GM12891 (cell line): ENCODE results near the gene DNM3.

Experiments
- DNase-seq: peaks from one replicate; pipeline ENCODE4 v3.0.0; 2011; ENCODE audit warnings: low spot score; ENCODE audit not compliant: insufficient read length
- FAIRE-seq: peaks from 2 replicates; lab custom pipeline; 2011; peaks lifted over from hg19 to GRCh38; lab: Jason Lieb, UNC
- PAX5 ChIP-seq: IDR thresholded peaks from 2 replicates; pipeline ENCODE4 v1.6.1; 2011; ENCODE audit warnings: low read length, moderate library complexity, mild to moderate bottlenecking; ENCODE audit not compliant: insufficient read depth, severe bottlenecking
- POLR2A ChIP-seq: IDR thresholded peaks from 2 replicates; pipeline ENCODE4 v1.6.1; 2011; ENCODE audit warnings: low read depth, low read length, control low read depth
- POLR2AphosphoS5 ChIP-seq: IDR thresholded peaks from 2 replicates; pipeline ENCODE4 v1.6.1; 2011; ENCODE audit warnings: low read depth, low read length, control low read depth
- POU2F2 ChIP-seq: IDR thresholded peaks from 2 replicates; pipeline ENCODE4 v1.6.1; 2011; ENCODE audit warnings: low read depth, mild to moderate bottlenecking, control low read depth, low read length, moderate library complexity
- SPI1 ChIP-seq: IDR thresholded peaks from 2 replicates; pipeline ENCODE4 v1.6.1; 2011; ENCODE audit warnings: low read depth, low read length, control low read depth
- TAF1 ChIP-seq: IDR thresholded peaks from 2 replicates; pipeline ENCODE4 v1.6.1; 2011; ENCODE audit warnings: low read depth, low read length, control low read depth

Gene DNM3

GRCh38 chr1:171845998-171846397, 4.7 kb downstream of the DNM3 start:
- no peak for FAIRE-seq
- no peak for TF ChIP-seq TAF1
- TF ChIP-seq POLR2AphosphoS5: no peak
- TF ChIP-seq SPI1: no peak
- TF ChIP-seq PAX5: no peak
- TF ChIP-seq POU2F2: no peak
- no peak for TF ChIP-seq POLR2A
- DNase-seq: no peak

DNA sequence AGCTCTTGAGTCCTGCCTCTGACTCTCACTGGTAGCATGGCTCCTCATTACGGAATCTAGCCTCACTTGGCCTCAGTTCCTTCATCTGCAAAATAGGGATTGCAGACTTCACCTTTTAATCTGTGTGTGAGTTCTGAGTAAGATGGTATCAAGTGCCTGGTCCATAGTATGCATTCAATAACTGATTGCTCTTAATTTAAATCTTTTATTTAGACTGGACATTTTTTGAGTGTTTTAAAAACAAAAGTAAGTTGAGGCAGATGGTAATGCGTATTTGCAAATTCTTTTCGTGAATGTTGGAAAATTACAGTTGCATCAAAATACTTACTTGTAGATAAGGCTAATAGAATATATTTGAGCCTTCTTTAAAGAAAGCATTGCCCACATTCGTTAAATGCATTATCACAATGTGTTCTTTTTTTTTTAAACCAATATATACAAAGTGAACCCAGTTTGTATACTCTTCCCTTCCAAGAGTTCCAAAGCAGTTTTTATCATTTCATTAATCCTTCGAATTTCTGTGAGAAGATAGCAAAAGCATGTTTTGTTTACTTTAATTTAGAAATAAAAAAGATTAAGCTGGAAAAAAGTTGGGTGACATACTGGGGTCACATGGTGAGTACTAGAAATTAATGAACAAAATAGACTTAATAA, 8.1 kb downstream of the DNM3 start:
- FAIRE-seq: no peak

DNA sequence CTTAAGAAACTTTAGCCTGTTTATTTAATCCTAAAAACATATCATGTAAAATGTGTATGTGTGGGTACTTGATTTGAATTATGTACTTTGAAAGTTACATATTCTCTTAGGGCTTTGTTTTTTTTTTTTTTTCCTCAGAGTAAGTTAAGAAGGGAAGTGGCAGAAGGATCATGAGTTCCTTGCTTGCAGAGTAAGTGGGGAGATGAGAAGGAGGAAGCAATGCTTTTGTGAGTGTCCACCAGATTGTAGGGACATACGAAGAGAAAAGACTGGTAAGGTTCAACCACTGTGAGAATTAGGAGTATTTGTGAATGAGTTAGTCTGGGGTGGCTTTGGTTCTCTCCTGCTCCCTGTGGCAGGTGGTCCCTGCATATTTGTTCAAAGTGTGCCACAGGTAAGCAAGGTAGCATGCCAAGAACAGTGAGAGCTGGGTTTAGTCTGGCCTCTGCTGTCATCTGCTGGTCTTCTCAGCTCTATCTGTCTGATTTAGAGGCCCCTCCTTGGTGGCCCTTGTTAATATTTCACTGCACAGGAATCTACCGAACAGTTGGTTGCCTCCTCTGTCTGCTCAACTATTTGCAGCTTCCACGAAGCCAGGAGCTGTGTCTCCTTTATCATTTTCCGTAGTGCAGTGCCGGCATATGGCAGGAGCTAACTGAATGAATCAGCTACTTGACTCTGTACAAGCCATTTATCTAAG, 9.5 kb downstream of the DNM3 start:
- FAIRE-seq: no peak
- TF ChIP-seq POLR2AphosphoS5: no peak
- TF ChIP-seq PAX5: no peak
- TF ChIP-seq POU2F2: no peak
- TF ChIP-seq SPI1: no peak
- TF ChIP-seq POLR2A: no peak
- TF ChIP-seq TAF1: no peak
- DNase-seq: no peak

More for the DNA sequence above, 8.1 kb downstream of the DNM3 start:
- no peak for DNase-seq
- no peak for TF ChIP-seq POLR2AphosphoS5
- no peak for TF ChIP-seq POLR2A
- TF ChIP-seq PAX5: no peak
- no peak for TF ChIP-seq POU2F2
- no peak for TF ChIP-seq TAF1
- TF ChIP-seq SPI1: no peak

DNA sequence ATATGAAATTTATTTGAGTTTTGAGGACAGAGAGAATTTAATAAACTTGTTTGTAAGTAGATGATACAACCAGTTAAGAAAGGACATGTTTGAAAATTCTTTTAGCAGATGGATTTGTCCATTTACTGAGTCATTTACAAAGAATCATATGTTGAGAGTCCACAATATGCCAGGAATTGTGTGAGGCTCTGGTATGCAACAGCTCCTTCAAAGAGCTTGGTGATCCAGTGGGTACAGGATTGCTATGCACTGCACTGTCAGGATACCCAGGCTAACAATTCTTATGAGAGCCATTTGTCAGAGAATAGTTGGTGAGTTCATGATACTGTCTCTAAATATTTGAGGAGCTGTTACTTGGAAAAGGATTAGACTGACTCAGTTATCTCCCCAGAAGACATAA, 11.0 kb downstream of the DNM3 start:
- no peak for DNase-seq

DNA sequence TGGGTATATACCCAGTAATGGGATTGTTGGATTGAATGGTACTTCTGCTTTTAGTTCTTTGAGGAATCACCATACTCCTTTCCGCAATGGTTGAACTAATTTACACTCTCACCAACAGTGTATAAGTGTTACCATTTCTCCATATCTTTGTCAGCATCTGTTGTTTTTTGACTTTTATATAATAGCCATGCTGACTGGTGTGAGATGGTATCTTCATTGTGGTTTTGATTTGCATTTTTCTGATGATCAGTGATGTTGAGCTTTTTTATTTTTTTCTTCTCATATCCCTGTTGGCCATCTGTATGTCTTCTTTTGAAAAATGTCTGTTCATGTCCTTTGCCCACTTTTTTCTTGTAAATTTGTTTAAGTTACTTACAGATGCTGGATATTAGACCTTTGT, 14.1 kb downstream of the DNM3 start:
- no peak for TF ChIP-seq SPI1
- no peak for TF ChIP-seq PAX5
- TF ChIP-seq POLR2AphosphoS5: no peak
- no peak for TF ChIP-seq TAF1
- no peak for TF ChIP-seq POLR2A
- no peak for TF ChIP-seq POU2F2
- FAIRE-seq (no peak), DNase-seq (no peak)

More for the DNA sequence above, 11.0 kb downstream of the DNM3 start:
- no peak for TF ChIP-seq TAF1
- no peak for TF ChIP-seq POLR2A
- TF ChIP-seq SPI1: no peak
- TF ChIP-seq PAX5: no peak
- TF ChIP-seq POLR2AphosphoS5: no peak
- no peak for TF ChIP-seq POU2F2
- no peak for FAIRE-seq

DNA sequence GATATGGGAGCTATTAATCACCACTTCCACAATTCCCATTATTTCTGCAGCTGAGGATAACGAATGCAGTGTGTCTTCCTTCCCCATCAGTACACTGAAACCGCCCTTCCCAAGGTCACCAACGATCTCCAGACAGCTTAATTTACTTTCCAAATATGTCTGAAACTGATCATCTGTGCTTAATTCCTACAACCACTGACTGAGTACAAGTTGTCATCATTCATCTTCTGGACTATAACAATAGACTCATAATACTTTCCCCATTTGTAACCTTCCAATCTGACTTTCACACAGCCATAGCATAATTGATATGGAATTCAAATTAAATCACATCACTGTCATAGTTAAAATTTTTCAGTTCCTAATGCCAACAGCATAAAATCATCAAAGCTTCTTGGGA, 17.4 kb downstream of the DNM3 start:
- TF ChIP-seq POU2F2: no peak
- TF ChIP-seq SPI1: no peak
- TF ChIP-seq POLR2A: no peak
- TF ChIP-seq TAF1: no peak
- no peak for TF ChIP-seq PAX5
- no peak for TF ChIP-seq POLR2AphosphoS5
- DNase-seq: no peak
- no peak for FAIRE-seq

DNA sequence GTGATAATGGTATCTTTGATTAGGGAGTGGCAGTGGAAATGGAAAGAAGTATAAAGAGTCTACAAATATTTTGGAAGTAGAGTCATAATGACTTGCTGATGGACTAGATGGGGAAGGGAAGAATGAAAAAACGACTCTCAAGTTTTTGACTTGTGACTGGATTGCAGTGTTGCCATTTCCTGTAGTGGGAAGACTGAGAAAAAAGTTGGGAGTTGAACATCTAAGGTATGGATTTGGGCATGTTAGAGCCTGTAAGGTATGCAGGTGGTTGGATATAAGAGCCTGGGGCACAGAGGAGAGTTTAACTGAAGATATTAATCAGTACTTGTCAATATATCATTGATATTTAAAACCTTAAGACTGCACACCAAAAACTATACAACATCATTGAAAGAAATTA, 19.4 kb downstream of the DNM3 start:
- FAIRE-seq (no peak), DNase-seq (no peak)
- TF ChIP-seq PAX5: no peak
- no peak for TF ChIP-seq POLR2A

DNA sequence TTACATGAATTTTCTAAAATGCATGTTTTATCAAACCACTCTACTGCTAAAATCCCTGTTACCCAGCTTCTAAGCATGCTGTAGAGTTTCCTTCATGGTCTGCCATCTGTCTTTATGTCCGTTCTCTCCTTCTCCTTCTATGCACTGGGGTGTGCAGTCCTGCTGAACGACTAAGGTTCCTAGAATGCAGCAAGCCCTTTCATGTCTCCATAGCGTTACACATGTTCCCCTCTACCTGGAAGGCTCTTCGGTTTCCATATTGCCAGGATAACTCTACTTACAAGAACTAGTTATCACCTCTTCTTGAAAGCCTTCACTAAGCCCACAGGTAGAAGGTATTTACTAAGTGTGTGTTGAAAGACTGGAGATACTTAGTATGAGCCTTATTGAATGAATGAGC, 22.2 kb downstream of the DNM3 start:
- TF ChIP-seq POLR2A: no peak
- no peak for TF ChIP-seq POLR2AphosphoS5
- TF ChIP-seq SPI1: no peak
- no peak for TF ChIP-seq TAF1
- TF ChIP-seq PAX5: no peak
- TF ChIP-seq POU2F2: no peak
- FAIRE-seq (no peak), DNase-seq (no peak)

GRCh38 chr1:171864308-171864707, 23.0 kb downstream of the DNM3 start:
- DNase-seq (no peak), FAIRE-seq (no peak)
- no peak for TF ChIP-seq PAX5
- no peak for TF ChIP-seq POU2F2
- TF ChIP-seq POLR2A: no peak
- no peak for TF ChIP-seq SPI1
- no peak for TF ChIP-seq TAF1
- no peak for TF ChIP-seq POLR2AphosphoS5

GRCh38 chr1:171865106-171865505, 23.8 kb downstream of the DNM3 start:
- FAIRE-seq (no peak), DNase-seq (no peak)
- TF ChIP-seq POLR2AphosphoS5: no peak
- TF ChIP-seq POU2F2: no peak
- TF ChIP-seq TAF1: no peak
